Measurements from ENCODE around the gene OSBPL10.

The OSBPL10 gene

GRCh38 chr3:31743331-31744089, 237.6 kb downstream of the OSBPL10 start:
- no peak for TF ChIP-seq CTCF (IDR thresholded peaks at IDR 0.05; ENCODE audit: control insufficient read depth, extremely low read depth, insufficient read depth)
- DNase-seq (ENCODE audit: low read depth) = peak; percentile 58
- no peak overlapping the region for H3K4me3 ChIP-seq (ENCODE audit: low read depth, low read length)

- H3K4me3 ChIP-seq (ENCODE audit: low read depth, low read length) = no peak overlapping the region
- TF ChIP-seq CTCF (IDR thresholded peaks at IDR 0.05; ENCODE audit: control insufficient read depth, extremely low read depth, insufficient read depth) = no peak
- no peak for DNase-seq (ENCODE audit: low read depth)
These were observed 240.7 kb downstream of the OSBPL10 start for GRCh38 chr3:31740397-31740796.

- no peak for TF ChIP-seq CTCF (IDR thresholded peaks at IDR 0.05; ENCODE audit: control insufficient read depth, extremely low read depth, insufficient read depth)
- no peak for DNase-seq (ENCODE audit: low read depth)
- no peak overlapping the region for H3K4me3 ChIP-seq (ENCODE audit: low read depth, low read length)
These were observed 242.7 kb downstream of the OSBPL10 start for GRCh38 chr3:31738412-31738811.

GRCh38 chr3:31735667-31736066, 245.4 kb downstream of the OSBPL10 start:
- no peak for DNase-seq (ENCODE audit: low read depth)
- no peak overlapping the region for H3K4me3 ChIP-seq (ENCODE audit: low read depth, low read length)
- no peak for TF ChIP-seq CTCF (IDR thresholded peaks at IDR 0.05; ENCODE audit: control insufficient read depth, extremely low read depth, insufficient read depth)

- no peak for TF ChIP-seq CTCF (IDR thresholded peaks at IDR 0.05; ENCODE audit: control insufficient read depth, extremely low read depth, insufficient read depth)
- no peak overlapping the region for H3K4me3 ChIP-seq (ENCODE audit: low read depth, low read length)
- no peak for DNase-seq (ENCODE audit: low read depth)
These were observed 247.8 kb downstream of the OSBPL10 start for GRCh38 chr3:31733234-31733667.

- TF ChIP-seq CTCF (IDR thresholded peaks at IDR 0.05; ENCODE audit: control insufficient read depth, extremely low read depth, insufficient read depth) = no peak
- H3K4me3 ChIP-seq (ENCODE audit: low read depth, low read length) = no peak overlapping the region
- DNase-seq (ENCODE audit: low read depth) = no peak
These were observed 248.5 kb downstream of the OSBPL10 start for GRCh38 chr3:31732548-31732947.

GRCh38 chr3:31729573-31729972, 251.5 kb downstream of the OSBPL10 start:
- TF ChIP-seq CTCF (IDR thresholded peaks at IDR 0.05; ENCODE audit: control insufficient read depth, extremely low read depth, insufficient read depth) = no peak
- no peak overlapping the region for H3K4me3 ChIP-seq (ENCODE audit: low read depth, low read length)
- no peak for DNase-seq (ENCODE audit: low read depth)
